Activated CD8-positive, alpha-beta memory T cell treated with anti-CD3 and anti-CD28 coated beads for 24 hours (primary cell): Measurements from ENCODE around the gene CRABP1.

Experiments
- DNase-seq: peaks from one replicate; pipeline ENCODE4 v3.0.0-alpha.2; 2020

Gene CRABP1

GRCh38 chr15:78317145-78317836 is 22.9 kb upstream of the CRABP1 start:
- no peak for DNase-seq

GRCh38 chr15:78319588-78319987 is 20.6 kb upstream of the CRABP1 start:
- no peak for DNase-seq

DNA sequence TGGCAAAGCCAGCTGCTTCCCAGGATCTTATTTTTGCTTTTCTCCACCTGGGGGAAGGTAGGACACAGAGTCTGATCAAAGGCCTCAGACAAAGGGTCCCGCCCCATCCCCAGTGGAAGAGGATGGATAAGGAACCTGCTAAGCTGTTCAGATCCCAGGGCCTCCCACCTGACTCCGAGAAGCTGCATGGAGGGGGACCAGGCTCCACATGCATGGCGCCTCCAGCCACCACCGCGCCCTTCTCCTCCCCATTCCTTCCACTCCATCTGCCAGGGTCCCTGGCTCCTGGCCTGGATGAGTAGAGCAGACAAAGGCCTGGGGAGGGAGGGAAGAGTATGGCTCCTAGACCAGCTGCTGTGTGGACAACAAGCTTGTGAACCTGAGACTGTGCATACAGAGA is 20.0 kb upstream of the CRABP1 start:
- no peak for DNase-seq

DNA sequence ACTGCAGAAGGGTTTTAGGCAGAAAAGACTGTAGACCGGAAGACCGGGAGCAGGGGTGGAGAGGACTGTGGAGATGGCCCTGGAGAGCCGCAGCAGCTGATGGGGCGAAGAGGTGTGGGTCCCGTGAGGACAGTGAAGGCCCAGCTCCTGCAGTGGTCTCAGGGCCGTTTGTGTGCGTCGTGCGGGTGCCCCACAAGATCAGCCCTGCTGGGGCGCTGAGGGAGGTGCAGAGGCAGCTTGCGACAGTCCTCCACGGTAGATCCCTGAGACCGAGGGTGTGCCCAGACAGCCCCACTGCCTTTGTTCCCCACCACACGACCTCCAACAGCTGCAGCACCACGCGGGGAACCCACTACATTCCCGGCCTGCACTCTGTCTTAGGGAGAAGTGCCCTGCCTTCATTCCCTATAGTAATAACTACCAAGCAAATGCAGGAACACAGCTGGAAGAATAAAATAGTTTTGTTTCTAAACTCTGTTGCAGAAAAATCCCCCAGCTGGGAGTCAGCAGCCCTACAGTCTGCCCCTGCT is 19.0 kb upstream of the CRABP1 start:
- DNase-seq = no peak

- no peak for DNase-seq
Measured at GRCh38 chr15:78321786-78322185, 18.4 kb upstream of the CRABP1 start.

DNA sequence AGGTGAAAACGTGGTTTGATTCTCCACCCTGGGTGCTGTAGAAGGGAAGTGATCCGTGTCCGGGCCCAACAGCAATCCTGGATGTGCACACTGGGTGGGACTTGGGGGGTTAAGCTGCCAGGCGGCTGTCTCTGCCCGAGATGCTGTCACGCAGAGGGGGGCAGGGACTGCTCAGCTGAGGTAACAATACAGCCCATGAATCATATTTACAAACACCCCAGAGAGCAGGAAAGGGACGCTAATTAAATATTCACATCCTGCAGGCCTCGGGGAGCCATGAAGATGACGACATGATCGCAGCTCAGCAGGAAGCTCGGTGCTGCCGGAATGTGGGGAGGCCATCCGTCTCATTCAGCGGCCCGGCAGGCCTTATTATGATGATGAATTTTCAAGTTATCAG is 17.9 kb upstream of the CRABP1 start:
- DNase-seq = no peak

- DNase-seq = no peak
Measured at GRCh38 chr15:78322724-78323521, 17.2 kb upstream of the CRABP1 start.

GRCh38 chr15:78323693-78324092 is 16.5 kb upstream of the CRABP1 start:
- no peak for DNase-seq

DNA sequence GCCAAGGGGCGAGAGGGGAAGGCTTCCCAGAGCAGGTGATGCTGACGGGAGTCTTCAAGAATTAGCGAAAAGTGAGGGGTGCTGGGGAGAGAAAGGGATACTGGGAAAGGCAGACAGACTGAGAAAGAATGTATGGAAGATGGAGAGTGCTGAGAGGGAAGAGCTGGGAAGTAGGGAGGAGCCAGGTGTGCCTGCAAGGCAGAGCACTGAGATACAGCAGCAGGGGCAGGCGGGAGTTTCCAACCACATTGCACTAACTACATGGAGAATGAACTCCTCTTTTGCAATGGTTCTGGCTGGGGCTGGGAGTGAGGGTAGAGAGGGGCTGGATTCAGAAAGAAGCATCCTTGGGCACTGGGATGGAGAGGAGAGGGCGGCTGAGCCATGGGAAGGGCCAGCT is 16.0 kb upstream of the CRABP1 start:
- DNase-seq = no peak

DNA sequence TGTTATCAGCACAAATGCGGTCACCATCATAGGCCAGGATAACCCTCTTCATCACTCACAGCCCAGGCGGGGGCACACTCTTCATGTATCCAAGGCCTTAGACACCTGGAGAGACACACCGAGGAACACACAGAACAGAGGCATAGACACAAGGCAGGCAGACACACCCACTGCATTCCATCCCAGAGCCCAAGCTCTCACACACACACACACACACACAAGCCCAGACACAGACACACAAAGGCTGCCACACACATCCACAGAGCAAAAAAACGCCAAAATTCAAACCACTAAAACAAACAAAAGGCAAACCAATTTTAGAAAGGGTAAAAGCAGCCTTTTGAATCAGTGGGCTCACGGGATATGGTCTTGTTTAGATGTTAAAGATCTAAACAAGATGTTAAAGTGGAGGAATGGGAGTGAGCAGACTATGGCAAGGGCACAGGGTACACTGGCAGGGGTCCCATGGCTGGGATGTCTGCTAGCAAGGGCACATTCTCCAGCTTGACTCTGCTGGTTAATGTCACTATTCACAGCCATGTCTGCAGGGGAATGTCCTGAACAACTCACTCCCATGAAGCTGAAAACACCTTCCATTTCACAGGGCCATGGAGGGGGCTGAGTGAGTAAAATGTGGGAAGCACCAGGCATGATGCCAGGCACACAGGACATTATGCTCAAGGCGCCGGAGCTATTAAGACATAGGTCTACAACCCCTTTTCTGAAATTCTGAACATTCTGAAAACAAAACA is 14.9 kb upstream of the CRABP1 start:
- DNase-seq = no peak

- no peak for DNase-seq
Measured at GRCh38 chr15:78327466-78327865, 12.7 kb upstream of the CRABP1 start.

DNA sequence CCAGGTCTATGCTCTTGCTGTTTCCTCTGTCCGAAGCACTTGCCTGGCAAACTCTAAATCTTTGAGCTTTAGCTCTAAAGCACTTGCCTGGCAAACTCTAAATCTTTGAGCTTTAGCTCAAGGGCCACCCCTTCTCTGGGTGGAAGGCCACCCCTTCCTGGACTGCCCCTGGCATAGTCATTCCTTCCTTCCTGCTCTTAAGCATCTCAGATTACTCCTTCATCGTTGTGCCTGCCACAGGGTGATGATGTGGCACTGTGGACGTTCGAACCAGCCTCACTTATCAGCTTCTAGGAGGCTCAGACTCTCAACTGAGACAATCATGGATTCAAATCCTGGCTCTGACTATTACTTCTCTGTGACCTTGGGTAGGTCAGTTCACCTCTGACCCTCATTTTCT is 10.5 kb upstream of the CRABP1 start:
- no peak for DNase-seq

GRCh38 chr15:78334845-78335244 is 5.3 kb upstream of the CRABP1 start:
- no peak for DNase-seq

GRCh38 chr15:78335985-78336384 is 4.2 kb upstream of the CRABP1 start:
- DNase-seq = no peak

DNA sequence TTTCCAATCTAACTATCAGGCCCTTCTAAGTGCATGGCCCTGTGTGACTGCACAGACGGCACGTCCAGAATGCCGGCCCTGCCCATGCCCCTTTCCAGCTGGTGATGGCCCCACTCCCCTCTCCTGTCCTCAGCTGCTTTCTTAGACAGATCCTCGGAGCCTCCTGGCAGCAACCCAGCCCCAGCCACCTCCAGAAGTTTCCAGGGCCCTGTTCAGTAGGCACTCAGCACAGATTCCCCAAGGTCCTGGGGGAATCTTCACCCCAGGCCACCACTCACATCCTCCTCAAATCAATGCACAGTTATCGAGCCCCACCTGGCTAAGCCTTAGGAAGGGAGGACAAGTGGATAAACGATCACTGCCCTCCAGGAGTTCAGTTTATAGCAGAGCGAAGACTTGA is 1.4 kb upstream of the CRABP1 start:
- DNase-seq = no peak

DNA sequence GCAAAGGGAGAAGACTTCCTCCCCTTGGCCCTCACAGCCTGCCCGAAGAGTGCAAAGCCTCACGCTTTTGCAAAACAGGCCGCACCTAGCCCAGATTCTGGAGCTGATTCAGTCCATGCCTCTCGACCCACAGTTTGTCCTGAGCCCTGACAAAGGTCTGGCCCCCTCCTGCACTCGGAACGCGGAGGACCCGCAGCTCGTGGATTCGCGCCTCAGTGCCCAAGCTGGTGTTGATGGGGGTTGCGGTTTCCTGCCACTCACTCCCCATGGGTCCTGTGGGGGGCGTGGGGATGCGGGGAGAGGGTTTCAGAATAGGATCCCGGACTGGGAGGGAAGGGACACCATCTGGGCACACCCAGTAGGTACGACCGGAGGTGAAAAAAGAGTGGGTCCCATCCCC is 594 bp upstream of the CRABP1 start:
- no peak for DNase-seq

GRCh38 chr15:78341057-78341987 is 1.2 kb downstream of the CRABP1 start:
- DNase-seq = no peak

GRCh38 chr15:78342021-78342420 is 1.9 kb downstream of the CRABP1 start:
- DNase-seq = no peak

DNA sequence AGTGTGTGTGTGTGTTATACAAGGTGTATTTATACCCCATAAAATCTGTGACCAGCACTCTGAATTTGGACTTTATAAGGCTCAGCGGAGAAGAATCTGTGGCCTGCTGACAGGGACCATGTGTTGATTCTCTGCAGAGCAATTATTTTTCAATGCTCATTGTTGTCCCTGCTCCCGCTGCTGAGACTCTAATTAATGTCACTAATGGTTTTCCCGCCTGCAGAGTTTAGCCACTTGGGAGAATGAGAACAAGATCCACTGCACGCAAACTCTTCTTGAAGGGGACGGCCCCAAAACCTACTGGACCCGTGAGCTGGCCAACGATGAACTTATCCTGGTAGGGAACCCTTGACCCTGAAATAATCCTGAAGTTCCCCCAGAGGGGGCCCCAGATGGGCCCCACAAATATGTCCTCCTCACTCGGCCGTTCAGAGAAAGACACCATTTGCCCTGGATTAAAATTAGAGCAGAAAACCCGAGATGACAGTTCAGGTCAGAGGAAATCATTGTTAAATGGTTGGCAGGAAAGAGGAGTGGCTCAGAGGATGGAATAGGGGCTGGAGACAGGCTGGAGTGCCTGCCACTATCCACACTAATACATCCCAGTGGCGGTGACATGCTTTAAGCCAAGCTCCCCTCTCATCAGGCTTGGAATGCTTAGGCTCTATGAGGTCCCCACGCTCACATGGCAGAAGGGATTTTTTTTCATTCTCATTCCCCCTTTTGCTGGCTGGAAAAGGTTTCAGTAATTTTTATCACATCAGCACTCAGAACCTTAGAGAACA is 3.3 kb downstream of the CRABP1 start:
- DNase-seq = no peak

DNA sequence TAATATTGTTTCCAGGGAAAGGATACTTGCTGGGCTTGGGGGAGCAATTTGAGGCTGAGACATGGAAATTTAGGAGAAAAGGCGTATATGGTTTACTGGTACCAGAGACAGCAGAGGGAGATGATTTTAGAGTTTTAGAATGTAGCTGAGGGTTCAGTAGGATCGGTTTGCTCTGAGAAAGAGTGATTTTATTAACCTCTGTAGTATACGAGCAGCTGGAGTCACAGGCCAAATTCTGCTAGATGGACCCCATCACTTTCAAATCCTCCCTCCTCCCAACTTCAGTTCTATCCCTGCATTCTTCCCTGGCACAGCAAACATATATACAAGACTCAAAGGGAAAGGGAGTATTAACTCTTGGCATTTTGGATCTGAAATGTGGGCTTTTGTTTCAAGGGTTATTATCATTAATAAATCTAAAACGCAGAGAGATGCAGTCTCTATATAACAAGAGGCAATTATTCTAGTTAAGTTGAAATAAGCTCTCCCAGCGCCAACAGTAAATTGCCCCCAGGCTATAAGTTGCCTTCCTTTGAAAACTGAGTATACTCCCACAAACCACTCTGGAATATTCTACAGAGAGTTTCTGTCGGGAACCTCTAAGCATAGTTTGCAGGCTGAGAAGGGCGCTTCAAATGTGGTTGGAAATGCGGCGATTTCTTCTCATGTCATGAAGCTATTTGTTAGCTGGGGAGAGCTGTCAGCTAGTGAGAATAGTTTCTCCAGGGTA is 5.4 kb downstream of the CRABP1 start:
- no peak for DNase-seq
